Hindlimb muscle (tissue), 1 donor: ENCODE data around the gene ARID5B. TPM values are rescaled to one million over a fixed set of nuclear protein-coding genes. Genes with fewer than 3 reads are reported as not detected.
A peak's percentile ranks its signal among the peaks of the same experiment; 100 is the strongest.
"Not testable (repeated sequence)": the region's sequence is repeated elsewhere in the genome, so short reads cannot be mapped to it uniquely, and the experiment has no call there.

Source experiments
- DNase-seq: peaks from one replicate; pipeline ENCODE4 v3.0.0-alpha.2; 2013
- polyA plus RNA-seq: library from polyadenylated mRNA; unstranded; fragments of 120-200 nt; gene quantifications from one replicate; pipeline ENCODE4 v1.2.1, GENCODE V29; 2013; ENCODE audit not compliant: insufficient read length

Gene ARID5B
- polyA plus RNA-seq, 1 donor = 21.1 TPM

- DNase-seq = no peak
Measured at GRCh38 chr10:61964949-61965702, 63.6 kb downstream of the ARID5B start.

- DNase-seq = no peak
Measured at GRCh38 chr10:61965703-61966395, 64.3 kb downstream of the ARID5B start.

GRCh38 chr10:61967298-61967697, 65.8 kb downstream of the ARID5B start:
- DNase-seq = no peak

GRCh38 chr10:61970182-61971002, 68.9 kb downstream of the ARID5B start:
- DNase-seq = peak; percentile 64

GRCh38 chr10:61971003-61971325, 69.5 kb downstream of the ARID5B start:
- no peak for DNase-seq

GRCh38 chr10:61973169-61973568, 71.7 kb downstream of the ARID5B start:
- no peak for DNase-seq

- peak; percentile 35 for DNase-seq
Measured at GRCh38 chr10:61973906-61974305, 72.4 kb downstream of the ARID5B start.

- peak; percentile 91 for DNase-seq
Measured at GRCh38 chr10:61974601-61975390, 73.3 kb downstream of the ARID5B start.

- DNase-seq = no peak
Measured at GRCh38 chr10:61975391-61975932, 74.0 kb downstream of the ARID5B start.

- not testable (repeated sequence) for DNase-seq
Measured at GRCh38 chr10:61976951-61977721, 75.6 kb downstream of the ARID5B start.

GRCh38 chr10:61978965-61979364, 77.5 kb downstream of the ARID5B start:
- DNase-seq = no peak

GRCh38 chr10:61981460-61981859, 80.0 kb downstream of the ARID5B start:
- DNase-seq = no peak

GRCh38 chr10:61983255-61983654, 81.8 kb downstream of the ARID5B start:
- DNase-seq = no peak

- DNase-seq = no peak
Measured at GRCh38 chr10:61984803-61985418, 83.4 kb downstream of the ARID5B start.

- DNase-seq = no peak
Measured at GRCh38 chr10:61985715-61986114, 84.2 kb downstream of the ARID5B start.

- no peak for DNase-seq
Measured at GRCh38 chr10:61986382-61986781, 84.9 kb downstream of the ARID5B start.

GRCh38 chr10:61986788-61987492, 85.4 kb downstream of the ARID5B start:
- no peak for DNase-seq

- DNase-seq = no peak
Measured at GRCh38 chr10:61987537-61987936, 86.0 kb downstream of the ARID5B start.

- no peak for DNase-seq
Measured at GRCh38 chr10:61987951-61988379, 86.5 kb downstream of the ARID5B start.
